HepG2 (cell line): ENCODE results near the gene SMIM14.

Experiments
- CREB1 ChIP-seq, 2 experiments: fragments of 450-650 bp in 1 of 2; IDR thresholded peaks; 2 replicates each; pipeline ENCODE4 v1.6.1; 2016 to 2017; ENCODE audit warnings: control low read depth in 1 of 2, mild to moderate bottlenecking in 1 of 2, missing compliant biosample characterization in 1 of 2, missing genetic modification characterization in 1 of 2
- CREBL2 ChIP-seq: sonication (generic); formaldehyde crosslinking; IDR thresholded peaks from 2 replicates; pipeline ENCODE4 v1.8.1; 2023; ENCODE audit warnings: missing genetic modification reagents, mild to moderate bottlenecking, borderline replicate concordance
- CTCF ChIP-seq: sonication (generic); formaldehyde crosslinking; IDR thresholded peaks from 2 replicates; pipeline ENCODE4 v1.5.0; 2020; ENCODE audit warnings: mild to moderate bottlenecking, missing genetic modification reagents, moderate library complexity
- ELF4 ChIP-seq: sonication (generic); formaldehyde crosslinking; IDR thresholded peaks from 2 replicates; pipeline ENCODE4 v1.5.0; 2020; ENCODE audit warnings: missing genetic modification reagents, mild to moderate bottlenecking, moderate library complexity, borderline replicate concordance
- GTF2F1 ChIP-seq: fragments of 150-350 bp; IDR thresholded peaks from 2 replicates; pipeline ENCODE4 v1.6.1; 2014; ENCODE audit warnings: low read length
- MTA3 ChIP-seq: sonication (generic); formaldehyde crosslinking; IDR thresholded peaks from 2 replicates; pipeline ENCODE4 v1.4.0; 2020; ENCODE audit warnings: missing genetic modification reagents
- MYC ChIP-seq: sonication (generic); formaldehyde crosslinking; IDR thresholded peaks from 2 replicates; pipeline ENCODE4 v1.9.0; 2021; ENCODE audit warnings: missing genetic modification reagents, borderline replicate concordance
- USF2 ChIP-seq, 2 experiments: sonication (generic) in 1 of 2; formaldehyde crosslinking in 1 of 2; IDR thresholded peaks; 2 replicates each; pipeline versions ENCODE4 v1.5.1 to v1.6.1; 2011 to 2020; ENCODE audit warnings: borderline replicate concordance in 1 of 2, low read depth in 1 of 2, low read length in 1 of 2, mild to moderate bottlenecking in 1 of 2, missing genetic modification reagents in 1 of 2, moderate library complexity in 1 of 2
- TF ChIP-seq, protein P1 (sequence below): IDR thresholded peaks from 2 replicates; pipeline ENCODE4 v1.6.1; 2012; ENCODE audit warnings: inconsistent platforms

GRCh38 chr4:39542611-39543012 is 96.1 kb downstream of the SMIM14 start:
- TF ChIP-seq GTF2F1, result no peak
- TF ChIP-seq CREBL2 (CRISPR knock-in tag), result no peak
- no peak for TF ChIP-seq CTCF
- TF ChIP-seq USF2 (IDR thresholded peaks at IDR 0.05; ENCODE audit: low read depth, low read length), result no peak
- TF ChIP-seq USF2 (CRISPR knock-in tag; IDR thresholded peaks at IDR 0.05; ENCODE audit: borderline replicate concordance), result no peak
- TF ChIP-seq, protein P1, sequence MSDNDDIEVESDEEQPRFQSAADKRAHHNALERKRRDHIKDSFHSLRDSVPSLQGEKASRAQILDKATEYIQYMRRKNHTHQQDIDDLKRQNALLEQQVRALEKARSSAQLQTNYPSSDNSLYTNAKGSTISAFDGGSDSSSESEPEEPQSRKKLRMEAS, result no peak
- TF ChIP-seq ELF4 (CRISPR knock-in tag), result no peak
- TF ChIP-seq CREB1 (IDR thresholded peaks at IDR 0.05), result no peak
- TF ChIP-seq CREB1 (CRISPR knock-in tag; IDR thresholded peaks at IDR 0.05), result no peak
- no peak for TF ChIP-seq MYC
- TF ChIP-seq MTA3 (CRISPR knock-in tag), result no peak
